WTC11 (cell line): Measurements from ENCODE around the gene MARCO. TPM values are rescaled to one million over a fixed set of nuclear protein-coding genes. Genes with fewer than 3 reads are reported as not detected.

ENCODE experiments used
- ATAC-seq: fragments of 200-7000 bp; cut with Tn5 transposase; 2 replicates; pipeline ENCODE4 v1.10.0; 2021; ENCODE audit warnings: mild to moderate bottlenecking, moderate library complexity
- CTCF ChIA-PET: fragments of 300-600 bp; sonication (Branson Sonifier 250); formaldehyde crosslinking; loops from one replicate; lab custom pipeline; 2021; ENCODE audit warnings: antibody characterized with exemption; lab: Charles Lee
- POLR2A ChIA-PET: fragments of 350-600 bp; sonication (Branson Sonifier 250); formaldehyde crosslinking; loops from one replicate; lab custom pipeline; 2021; ENCODE audit warnings: antibody characterized with exemption; lab: Charles Lee
- DNase-seq: peaks from one replicate; pipeline ENCODE4 v3.0.0; 2021; ENCODE audit warnings: low spot score
- H3K27ac Mint-ChIP-seq: 2 replicates; pipeline ENCODE4 v1.8.0; 2021; ENCODE audit warnings: mixed read lengths
- H3K27me3 Mint-ChIP-seq: 2 replicates; pipeline ENCODE4 v1.8.0; 2021; ENCODE audit warnings: low read depth, mild to moderate bottlenecking, moderate library complexity, mixed read lengths
- H3K36me3 Mint-ChIP-seq: 2 replicates; pipeline ENCODE4 v1.8.0; 2021; ENCODE audit warnings: mixed read lengths
- H3K4me1 Mint-ChIP-seq: 2 replicates; pipeline ENCODE4 v1.8.0; 2022; ENCODE audit warnings: mixed read lengths
- H3K4me3 Mint-ChIP-seq: 2 replicates; pipeline ENCODE4 v1.8.0; 2021; ENCODE audit warnings: mild to moderate bottlenecking, moderate library complexity, mixed read lengths
- H3K9me3 Mint-ChIP-seq: 2 replicates; pipeline ENCODE4 v1.8.0; 2021; ENCODE audit warnings: mixed read lengths
- ARID4B ChIP-seq: sonication (generic); formaldehyde crosslinking; IDR thresholded peaks from 2 replicates; pipeline ENCODE4 v1.8.0; 2023; ENCODE audit warnings: missing genetic modification reagents, mild to moderate bottlenecking, borderline replicate concordance
- ATF3 ChIP-seq: sonication (generic); formaldehyde crosslinking; conservative IDR thresholded peaks from 2 replicates; pipeline ENCODE4 v1.8.1; 2022; ENCODE audit warnings: mild to moderate bottlenecking, missing genetic modification reagents
- CDX4 ChIP-seq: fragments of 250-450 bp; sonication (Bioruptor Pico); IDR thresholded peaks from 2 replicates; pipeline ENCODE4 v1.9.0; 2021; ENCODE audit warnings: moderate library complexity, mild to moderate bottlenecking, inconsistent platforms, borderline replicate concordance
- CTCF ChIP-seq: fragments of 200-600 bp; IDR thresholded peaks from 2 replicates; pipeline ENCODE4 v1.8.0; 2022; ENCODE audit warnings: antibody characterized with exemption
- E2F4 ChIP-seq: sonication (generic); formaldehyde crosslinking; IDR thresholded peaks from 2 replicates; pipeline ENCODE4 v1.8.1; 2022; ENCODE audit warnings: low read depth, mild to moderate bottlenecking, moderate library complexity, missing genetic modification reagents, borderline replicate concordance
- ELF4 ChIP-seq: sonication (generic); formaldehyde crosslinking; IDR thresholded peaks from 2 replicates; pipeline ENCODE4 v1.8.1; 2022; ENCODE audit warnings: low read depth, mild to moderate bottlenecking, moderate library complexity, missing genetic modification reagents
- ESRRA ChIP-seq: sonication (generic); formaldehyde crosslinking; IDR thresholded peaks from 2 replicates; pipeline ENCODE4 v1.8.1; 2022; ENCODE audit warnings: mild to moderate bottlenecking, missing genetic modification reagents, borderline replicate concordance
- FOXK1 ChIP-seq: sonication (generic); formaldehyde crosslinking; IDR thresholded peaks from 2 replicates; pipeline ENCODE4 v1.8.0; 2022; ENCODE audit warnings: mild to moderate bottlenecking, moderate library complexity, missing genetic modification reagents
- NFE2L1 ChIP-seq: sonication (generic); formaldehyde crosslinking; IDR thresholded peaks from 2 replicates; pipeline ENCODE4 v1.8.1; 2023; ENCODE audit warnings: missing genetic modification reagents
- OVOL2 ChIP-seq: fragments of 250-450 bp; sonication (Bioruptor Pico); IDR thresholded peaks from 2 replicates; pipeline ENCODE4 v1.9.0; 2021; ENCODE audit warnings: mild to moderate bottlenecking, borderline replicate concordance
- PREB ChIP-seq: sonication (generic); formaldehyde crosslinking; IDR thresholded peaks from 2 replicates; pipeline ENCODE4 v1.8.1; 2022; ENCODE audit warnings: mild to moderate bottlenecking, missing genetic modification reagents, moderate library complexity, borderline replicate concordance
- TEAD4 ChIP-seq: sonication (generic); formaldehyde crosslinking; IDR thresholded peaks from 2 replicates; pipeline ENCODE4 v1.8.0; 2022; ENCODE audit warnings: mild to moderate bottlenecking, missing genetic modification reagents
- ZNF232 ChIP-seq: sonication (generic); formaldehyde crosslinking; IDR thresholded peaks from 2 replicates; pipeline ENCODE4 v1.8.0; 2022; ENCODE audit warnings: mild to moderate bottlenecking, missing genetic modification reagents
- ZNF263 ChIP-seq: sonication (generic); formaldehyde crosslinking; IDR thresholded peaks from 2 replicates; pipeline ENCODE4 v1.8.1; 2022; ENCODE audit warnings: low read depth, mild to moderate bottlenecking, moderate library complexity, missing genetic modification reagents
- ZNF423 ChIP-seq: fragments of 250-450 bp; sonication (Bioruptor Pico); IDR thresholded peaks from 2 replicates; pipeline ENCODE4 v2.1.2; 2022; ENCODE audit warnings: mild to moderate bottlenecking, moderate library complexity
- ZNF512 ChIP-seq: sonication (generic); formaldehyde crosslinking; IDR thresholded peaks from 2 replicates; pipeline ENCODE4 v1.8.1; 2022; ENCODE audit warnings: missing genetic modification reagents, borderline replicate concordance
- total RNA-seq: library from RNA; stranded (reverse); gene quantifications from 3 replicates; pipeline ENCODE4 v1.2.3, GENCODE V29; 2021

The MARCO gene
- total RNA-seq, 1 experiment from 2014 or later, result 0.11 TPM

GRCh38 chr2:118909191-118909590, 32.8 kb upstream of the MARCO start (continued):
- no peak for TF ChIP-seq ZNF232 (CRISPR knock-in tag)

- ATAC-seq (no peak), DNase-seq (no peak)
- ChIA-PET POLR2A (no interaction called here), CTCF (no interaction called here)
- no peak overlapping the region for H3K4me3 Mint-ChIP-seq
- peaks cover 2% of the 10 kb centered on the region; the same call in 1 of the 2 replicates for H3K27me3 Mint-ChIP-seq
- TF ChIP-seq ATF3 (CRISPR knock-in tag), result no peak
- TF ChIP-seq ZNF423 (CRISPR knock-in tag), result no peak
- TF ChIP-seq PREB, result no peak
- TF ChIP-seq ELF4 (CRISPR knock-in tag), result no peak
- TF ChIP-seq CDX4 (CRISPR knock-in tag), result no peak
- no peak for TF ChIP-seq ARID4B (CRISPR knock-in tag)
- no peak for TF ChIP-seq FOXK1 (CRISPR knock-in tag)
- no peak for TF ChIP-seq TEAD4
- TF ChIP-seq E2F4 (CRISPR knock-in tag), result no peak
- no peak for TF ChIP-seq OVOL2 (CRISPR knock-in tag)
- no peak for TF ChIP-seq ZNF263 (CRISPR knock-in tag)
- no peak for TF ChIP-seq ESRRA
- TF ChIP-seq NFE2L1 (CRISPR knock-in tag), result no peak
- no peak overlapping the region for H3K27ac Mint-ChIP-seq
- H3K36me3 Mint-ChIP-seq, result no peaks in the 10 kb centered on the region
- H3K4me1 Mint-ChIP-seq, result no peaks in the 10 kb centered on the region
- peaks cover 11% of the 10 kb centered on the region for H3K9me3 Mint-ChIP-seq
These were observed 30.7 kb upstream of the MARCO start for GRCh38 chr2:118911166-118911856.

GRCh38 chr2:118911936-118912335, 30.1 kb upstream of the MARCO start:
- no peaks in the 10 kb centered on the region for H3K4me1 Mint-ChIP-seq
- ChIA-PET POLR2A (no interaction called here), CTCF (no interaction called here)
- no peak overlapping the region for H3K27ac Mint-ChIP-seq
- H3K9me3 Mint-ChIP-seq, result peaks cover 11% of the 10 kb centered on the region
- no peaks in the 10 kb centered on the region for H3K36me3 Mint-ChIP-seq
- no peak overlapping the region for H3K4me3 Mint-ChIP-seq
- no peak for ATAC-seq
- no peak for TF ChIP-seq CTCF
- no peak for TF ChIP-seq ZNF512 (CRISPR knock-in tag)
- peaks cover 2% of the 10 kb centered on the region; the same call in 1 of the 2 replicates for H3K27me3 Mint-ChIP-seq
- DNase-seq, result no peak
